Trophoblast cell (in vitro differentiated cells and primary cell): ENCODE data around the gene MLKL.
"Not testable (repeated sequence)": the region's sequence is repeated elsewhere in the genome, so short reads cannot be mapped to it uniquely, and the experiment has no call there.

Experiments
- DNase-seq, 2 donors: peaks; one replicate each; pipeline ENCODE4 v3.0.0-alpha.2; 2016
- H2AFZ ChIP-seq: 2 replicates; pipeline ENCODE4 v1.6.1; 2013; ENCODE audit warnings: low read length, moderate library complexity, mild to moderate bottlenecking; ENCODE audit not compliant: insufficient read depth, poor library complexity
- H2AK5ac ChIP-seq: 2 replicates; pipeline ENCODE4 v1.6.1; 2013; ENCODE audit warnings: mild to moderate bottlenecking, low read length
- H2BK120ac ChIP-seq: 2 replicates; pipeline ENCODE4 v1.6.1; 2013; ENCODE audit warnings: low read length, mild to moderate bottlenecking, moderate library complexity; ENCODE audit not compliant: insufficient read depth, poor library complexity
- H2BK12ac ChIP-seq: 2 replicates; pipeline ENCODE4 v1.6.1; 2013; ENCODE audit warnings: mild to moderate bottlenecking, low read length, moderate library complexity
- H2BK5ac ChIP-seq: 2 replicates; pipeline ENCODE4 v1.6.1; 2013; ENCODE audit warnings: low read length, low read depth, moderate library complexity, mild to moderate bottlenecking; ENCODE audit not compliant: poor library complexity
- H3K14ac ChIP-seq: 2 replicates; pipeline ENCODE4 v1.6.1; 2013; ENCODE audit warnings: mild to moderate bottlenecking, low read length
- H3K18ac ChIP-seq: 2 replicates; pipeline ENCODE4 v1.6.1; 2013; ENCODE audit warnings: mild to moderate bottlenecking, low read length
- H3K23ac ChIP-seq: 2 replicates; pipeline ENCODE4 v1.6.1; 2013; ENCODE audit warnings: low read length
- H3K27ac ChIP-seq: 2 replicates; pipeline ENCODE4 v1.5.1; 2013; ENCODE audit warnings: low read depth, mild to moderate bottlenecking, inconsistent platforms, low read length, moderate library complexity
- H3K27me3 ChIP-seq: 2 replicates; pipeline ENCODE4 v1.6.1; 2013; ENCODE audit warnings: inconsistent platforms, mild to moderate bottlenecking, low read length, moderate library complexity; ENCODE audit not compliant: insufficient read depth
- H3K36me3 ChIP-seq, 2 experiments: 1 replicate in 1 of 2; 2 replicates in 1 of 2; pipeline ENCODE4 v1.6.1; 2013; ENCODE audit warnings: low read length in 2 of 2, mild to moderate bottlenecking in 2 of 2, moderate library complexity in 1 of 2; ENCODE audit not compliant: insufficient read depth in 2 of 2, control insufficient read depth in 1 of 2
- H3K4ac ChIP-seq: 2 replicates; pipeline ENCODE4 v1.6.1; 2013; ENCODE audit warnings: low read depth, mild to moderate bottlenecking, low read length, moderate library complexity
- H3K4me1 ChIP-seq, 2 experiments: 1 replicate in 1 of 2; 2 replicates in 1 of 2; pipeline ENCODE4 v1.6.1; 2013; ENCODE audit warnings: low read length in 2 of 2, mild to moderate bottlenecking in 2 of 2, moderate library complexity in 1 of 2; ENCODE audit not compliant: insufficient read depth in 2 of 2, control insufficient read depth in 1 of 2
- H3K4me2 ChIP-seq: 2 replicates; pipeline ENCODE4 v1.6.1; 2013; ENCODE audit warnings: inconsistent platforms, mild to moderate bottlenecking, low read length, moderate library complexity
- H3K4me3 ChIP-seq: 2 replicates; pipeline ENCODE4 v1.5.1; 2013; ENCODE audit warnings: mild to moderate bottlenecking, low read depth, low read length, inconsistent platforms
- H3K79me1 ChIP-seq: one replicate; pipeline ENCODE4 v1.6.1; 2013; ENCODE audit warnings: low read length
- H3K79me2 ChIP-seq: 2 replicates; pipeline ENCODE4 v1.6.1; 2013; ENCODE audit warnings: low read length, mild to moderate bottlenecking; ENCODE audit not compliant: control insufficient read depth, insufficient read depth, poor library complexity
- H3K9ac ChIP-seq: 2 replicates; pipeline ENCODE4 v1.6.1; 2013; ENCODE audit warnings: mild to moderate bottlenecking, low read length
- H3K9me3 ChIP-seq: 2 replicates; pipeline ENCODE4 v1.6.1; 2013; ENCODE audit warnings: low read depth, mild to moderate bottlenecking, control low read depth, inconsistent platforms, low read length; ENCODE audit not compliant: insufficient read depth
- H4K12ac ChIP-seq: 2 replicates; pipeline ENCODE4 v1.6.1; 2013; ENCODE audit warnings: low read depth, mild to moderate bottlenecking, low read length, moderate library complexity
- H4K8ac ChIP-seq: 2 replicates; pipeline ENCODE4 v1.6.1; 2013; ENCODE audit warnings: low read depth, mild to moderate bottlenecking, low read length, moderate library complexity
- H4K91ac ChIP-seq: one replicate; pipeline ENCODE4 v1.6.1; 2013; ENCODE audit warnings: low read depth, mild to moderate bottlenecking, low read length, moderate library complexity
- WGBS: extraction: QIAGEN DNeasy Blood & Tissue Kit; methylation state at CpG from one replicate; pipeline ENCODE4 v1.1.7; 2013; ENCODE audit warnings: missing lambda C conversion rate; ENCODE audit not compliant: insufficient read length, insufficient coverage; ENCODE audit errors: extremely low coverage; 5-methylcytosine and 5-hydroxymethylcytosine counted together

Gene MLKL

DNA sequence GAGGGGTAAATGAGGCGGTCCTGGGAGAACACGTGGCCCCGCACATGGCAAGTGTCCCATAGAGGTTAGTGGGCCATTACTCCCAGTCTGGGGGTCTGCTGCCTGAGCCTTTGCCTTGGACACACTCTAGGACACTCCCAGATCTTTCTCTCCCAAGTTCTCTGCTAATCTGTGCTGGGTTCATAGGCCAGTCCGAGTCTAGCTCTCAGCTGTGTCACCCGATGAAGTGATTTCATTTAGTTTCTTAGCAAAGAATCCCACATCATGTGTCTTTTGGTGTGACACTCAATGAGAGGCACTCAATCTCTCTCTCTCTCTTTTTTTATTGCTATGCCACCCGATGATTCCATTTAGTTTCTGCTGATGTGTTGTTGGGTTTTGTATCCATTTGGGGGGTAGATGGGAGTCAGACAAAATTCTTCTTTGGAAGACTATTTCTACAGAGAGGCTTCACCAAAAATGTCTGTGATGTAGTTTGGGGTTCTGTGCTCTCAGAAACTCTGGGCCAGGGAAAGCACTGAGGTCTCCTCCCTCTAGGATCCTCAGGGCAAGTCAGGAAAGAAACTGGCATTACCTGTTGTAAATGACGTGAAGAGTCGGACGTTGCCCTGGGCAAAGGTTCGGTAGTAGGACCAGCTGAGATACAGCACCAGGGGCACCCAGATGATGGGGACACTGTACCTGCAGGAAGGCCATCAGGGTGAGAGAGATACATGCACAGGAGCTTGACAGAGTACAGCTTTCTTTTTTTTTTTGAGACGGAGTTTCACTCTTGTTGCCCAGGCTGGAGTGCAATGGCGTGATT is 25.2 kb upstream of the MLKL start:
- Histone ChIP-seq H3K79me1 (no peaks in the 10 kb centered on the region), H2AFZ (no peak overlapping the region), H3K14ac (no peak overlapping the region), H3K4me1 (peaks cover 12 to 13% of the 10 kb centered on the region in 2 experiments), H3K4ac (no peak overlapping the region), H4K91ac (no peak overlapping the region), H3K27me3 (no peaks in the 10 kb centered on the region), H3K4me2 (no peak overlapping the region), H3K36me3 (no peaks in the 10 kb centered on the region), H2BK5ac (no peak overlapping the region), H3K79me2 (no peaks in the 10 kb centered on the region), H2BK120ac (no peak overlapping the region), H4K12ac (no peak overlapping the region), H2AK5ac (no peak overlapping the region), H3K4me3 (no peak overlapping the region), H3K27ac (no peak overlapping the region), H4K8ac (no peak overlapping the region), H3K9ac (no peak overlapping the region), H3K18ac (no peak overlapping the region), H3K23ac (no peak overlapping the region), H3K9me3 (peaks cover 3% of the 10 kb centered on the region), H2BK12ac (no peak overlapping the region)
- DNase-seq = no peak
- WGBS = no CpG with 5 or more reads among the region's 12 CpGs

DNA sequence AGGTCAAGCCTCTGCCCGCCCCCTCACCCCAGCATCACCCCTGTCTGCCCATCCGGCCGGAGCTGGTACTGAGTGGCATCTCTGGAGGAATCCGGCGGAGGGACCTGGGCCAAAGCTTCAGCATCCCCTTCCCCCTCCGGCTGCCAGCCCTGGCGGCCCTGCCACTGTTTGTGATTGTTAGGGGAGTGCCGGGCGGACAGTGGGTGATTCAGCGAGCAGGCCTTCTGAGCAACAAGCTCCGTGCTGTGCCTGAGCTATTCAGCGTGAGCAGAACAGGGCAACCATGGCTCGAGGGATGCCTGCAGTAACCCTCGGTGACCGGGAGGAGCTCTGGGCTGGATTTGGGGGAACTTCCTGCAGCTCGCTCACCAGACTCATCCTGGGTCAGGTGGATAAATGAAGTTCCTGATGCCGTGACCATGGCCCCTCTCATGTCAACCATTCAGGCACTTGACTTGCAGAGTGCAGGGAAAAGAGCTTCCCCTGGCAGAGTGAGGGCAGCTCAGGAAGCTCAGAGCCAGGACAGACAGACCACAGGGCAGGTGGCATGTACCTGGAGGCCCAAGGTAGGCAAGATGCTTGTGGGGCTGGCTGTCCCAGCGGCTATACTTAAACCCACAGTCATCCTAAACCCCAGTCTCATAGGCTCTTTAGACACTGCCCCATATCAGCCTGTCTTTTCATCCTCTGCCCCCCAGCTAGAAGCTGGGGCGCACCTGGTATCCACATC is 24.3 kb upstream of the MLKL start:
- Histone ChIP-seq H3K14ac (no peak overlapping the region), H3K9me3 (peaks cover 3% of the 10 kb centered on the region), H3K4me2 (no peak overlapping the region), H3K79me2 (no peaks in the 10 kb centered on the region), H3K27ac (no peak overlapping the region), H3K4ac (no peak overlapping the region), H3K4me1 (peaks cover 4 to 5% of the 10 kb centered on the region in 2 experiments), H2BK12ac (no peak overlapping the region), H3K79me1 (no peaks in the 10 kb centered on the region), H3K9ac (no peak overlapping the region), H2BK120ac (no peak overlapping the region), H2BK5ac (no peak overlapping the region), H3K18ac (no peak overlapping the region), H4K12ac (no peak overlapping the region), H2AK5ac (no peak overlapping the region), H4K91ac (no peak overlapping the region), H3K4me3 (no peak overlapping the region), H3K36me3 (no peaks in the 10 kb centered on the region), H2AFZ (no peak overlapping the region), H3K23ac (no peak overlapping the region), H3K27me3 (no peaks in the 10 kb centered on the region), H4K8ac (no peak overlapping the region)
- no peak for DNase-seq
- WGBS = no CpG with 5 or more reads among the region's 19 CpGs

DNA sequence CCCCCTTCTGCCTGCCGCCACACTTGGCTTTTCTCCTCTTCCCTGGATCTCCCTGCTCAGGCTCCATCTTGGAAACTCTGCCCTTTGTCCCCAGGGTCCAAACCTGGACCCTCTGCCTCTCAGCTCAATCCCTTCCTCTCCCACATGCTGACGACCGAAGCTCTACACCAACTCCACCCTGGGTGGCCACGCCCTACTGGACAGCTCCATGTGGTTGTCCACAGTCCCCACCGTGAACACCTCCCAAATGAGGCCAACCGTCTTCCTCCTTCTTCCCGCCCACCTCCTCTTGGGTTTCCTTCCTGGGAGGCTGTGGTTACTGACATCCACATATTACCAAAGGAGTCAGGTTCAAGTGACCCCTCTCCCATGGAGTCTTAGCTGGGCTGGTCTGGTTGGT is 22.6 kb upstream of the MLKL start:
- WGBS = no CpG with 5 or more reads among the region's 7 CpGs
- no peaks in the 10 kb centered on the region for H3K79me1 ChIP-seq

DNA sequence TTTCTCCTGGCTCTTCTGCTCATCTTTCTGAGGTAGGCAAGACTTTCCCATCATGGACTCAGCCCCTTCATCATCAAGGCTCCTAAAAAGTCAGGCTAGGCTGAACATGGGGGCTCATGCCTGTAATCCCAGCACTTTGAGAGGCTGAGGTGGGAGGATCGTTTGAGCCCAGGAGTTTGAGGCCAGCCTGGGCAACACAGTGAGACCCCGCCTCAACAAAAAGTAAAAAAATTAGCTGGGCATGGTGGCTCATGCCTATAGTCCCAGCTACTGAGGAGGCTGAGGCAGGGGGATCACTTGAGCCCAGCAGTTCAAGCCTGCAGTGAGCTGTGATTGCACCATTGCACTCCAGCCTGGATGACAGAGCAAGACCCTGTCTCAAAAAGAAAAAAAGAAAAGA is 21.5 kb upstream of the MLKL start:
- H2BK12ac ChIP-seq, H2BK5ac ChIP-seq, H3K27ac ChIP-seq, H3K79me2 ChIP-seq, H4K8ac ChIP-seq, H3K14ac ChIP-seq, H3K9ac ChIP-seq, DNase-seq, H3K27me3 ChIP-seq, H3K18ac ChIP-seq, H2BK120ac ChIP-seq, H3K4ac ChIP-seq, H3K36me3 ChIP-seq, H3K4me1 ChIP-seq, H3K9me3 ChIP-seq, H3K23ac ChIP-seq, H4K12ac ChIP-seq, H2AK5ac ChIP-seq, H2AFZ ChIP-seq, H3K4me3 ChIP-seq, H3K4me2 ChIP-seq, H4K91ac ChIP-seq, H3K79me1 ChIP-seq: not testable (repeated sequence)
- WGBS = no CpG with 5 or more reads among the region's 2 CpGs

More for the DNA sequence above, 22.6 kb upstream of the MLKL start:
- Histone ChIP-seq H2AFZ (no peak overlapping the region), H3K23ac (no peak overlapping the region), H3K27me3 (no peaks in the 10 kb centered on the region), H3K4ac (no peak overlapping the region), H4K12ac (no peak overlapping the region), H3K9me3 (peaks cover 6% of the 10 kb centered on the region), H3K4me3 (no peak overlapping the region), H2AK5ac (no peak overlapping the region), H3K36me3 (no peaks in the 10 kb centered on the region), H3K14ac (no peak overlapping the region), H2BK120ac (no peak overlapping the region), H3K27ac (no peak overlapping the region), H3K18ac (no peak overlapping the region), H3K79me2 (no peaks in the 10 kb centered on the region), H2BK12ac (no peak overlapping the region), H3K9ac (no peak overlapping the region), H4K8ac (no peak overlapping the region), H2BK5ac (no peak overlapping the region), H3K4me2 (no peak overlapping the region), H3K4me1 (no peaks in the 10 kb centered on the region), H4K91ac (no peak overlapping the region)
- DNase-seq = no peak
